ENCODE data around the gene LGSN. TPM values are rescaled to one million over a fixed set of nuclear protein-coding genes. Genes with fewer than 3 reads are reported as not detected.
"Not testable (repeated sequence)": the region's sequence is repeated elsewhere in the genome, so short reads cannot be mapped to it uniquely, and the experiment has no call there.

Gene LGSN
- total RNA-seq, 1 donor from 2014 or later, result not detected

- Histone ChIP-seq H3K36me3 (no peaks in the 10 kb centered on the region), H3K4me3 (no peak overlapping the region), H3K27me3 (no peaks in the 10 kb centered on the region), H3K4me1 (no peaks in the 10 kb centered on the region), H3K27ac (no peak overlapping the region), H3K9me3 (no peaks in the 10 kb centered on the region)
- intact Hi-C loops (cut with DNase I), result no loop called here
- no peak for DNase-seq (ENCODE audit: extremely low spot score in 2 of 2)
- TF ChIP-seq CTCF (IDR thresholded peaks at IDR 0.05) (no peak), POLR2A (IDR thresholded peaks at IDR 0.05) (no peak), POLR2AphosphoS5 (IDR thresholded peaks at IDR 0.05; ENCODE audit: insufficient read depth in 1 of 2, low read depth in 1 of 2) (no peak)
Observed at GRCh38 chr6:63290492-63291058, 29.2 kb downstream of the LGSN start.

- no peak for DNase-seq (ENCODE audit: extremely low spot score in 2 of 2)
- no peak overlapping the region for H3K4me3 ChIP-seq
- H3K4me1 ChIP-seq, result no peaks in the 10 kb centered on the region
- TF ChIP-seq POLR2A (IDR thresholded peaks at IDR 0.05) (no peak), CTCF (IDR thresholded peaks at IDR 0.05) (no peak), POLR2AphosphoS5 (IDR thresholded peaks at IDR 0.05; ENCODE audit: insufficient read depth in 1 of 2, low read depth in 1 of 2) (no peak)
- no peaks in the 10 kb centered on the region for H3K36me3 ChIP-seq
- intact Hi-C loops (cut with DNase I), result no loop called here
- H3K27ac ChIP-seq, result no peak overlapping the region
- H3K9me3 ChIP-seq, result no peaks in the 10 kb centered on the region
- H3K27me3 ChIP-seq, result no peaks in the 10 kb centered on the region
Observed at GRCh38 chr6:63289269-63289872, 30.4 kb downstream of the LGSN start.

GRCh38 chr6:63280639-63281180, 39.1 kb downstream of the LGSN start:
- H3K9me3 ChIP-seq, result no peaks in the 10 kb centered on the region
- H3K27ac ChIP-seq, result no peak overlapping the region
- no peaks in the 10 kb centered on the region for H3K36me3 ChIP-seq
- no peaks in the 10 kb centered on the region for H3K4me1 ChIP-seq
- intact Hi-C loops (cut with DNase I), result no loop called here
- H3K27me3 ChIP-seq, result no peaks in the 10 kb centered on the region
- DNase-seq (ENCODE audit: extremely low spot score in 2 of 2), result no peak
- no peak overlapping the region for H3K4me3 ChIP-seq
- TF ChIP-seq POLR2AphosphoS5 (IDR thresholded peaks at IDR 0.05; ENCODE audit: insufficient read depth in 1 of 2, low read depth in 1 of 2), result no peak
- TF ChIP-seq POLR2A (IDR thresholded peaks at IDR 0.05), result no peak
- no peak for TF ChIP-seq CTCF (IDR thresholded peaks at IDR 0.05)

- H3K4me1 ChIP-seq, result no peaks in the 10 kb centered on the region
- intact Hi-C loops (cut with DNase I), result no loop called here
- no peaks in the 10 kb centered on the region for H3K36me3 ChIP-seq
- no peak for DNase-seq (ENCODE audit: extremely low spot score in 2 of 2)
- no peaks in the 10 kb centered on the region for H3K27me3 ChIP-seq
- no peak overlapping the region for H3K4me3 ChIP-seq
- TF ChIP-seq POLR2AphosphoS5 (IDR thresholded peaks at IDR 0.05; ENCODE audit: insufficient read depth in 1 of 2, low read depth in 1 of 2), result no peak
- TF ChIP-seq CTCF (IDR thresholded peaks at IDR 0.05), result no peak
- no peak for TF ChIP-seq POLR2A (IDR thresholded peaks at IDR 0.05)
- H3K9me3 ChIP-seq, result no peaks in the 10 kb centered on the region
- H3K27ac ChIP-seq, result no peak overlapping the region
Observed at GRCh38 chr6:63278916-63279315, 40.9 kb downstream of the LGSN start.

- Histone ChIP-seq H3K4me3 (no peak overlapping the region), H3K9me3 (no peaks in the 10 kb centered on the region), H3K27ac (no peak overlapping the region), H3K36me3 (no peaks in the 10 kb centered on the region), H3K4me1 (no peaks in the 10 kb centered on the region), H3K27me3 (no peaks in the 10 kb centered on the region)
- DNase-seq (ENCODE audit: extremely low spot score in 2 of 2), result no peak
- TF ChIP-seq CTCF (IDR thresholded peaks at IDR 0.05), result no peak
- no peak for TF ChIP-seq POLR2AphosphoS5 (IDR thresholded peaks at IDR 0.05; ENCODE audit: insufficient read depth in 1 of 2, low read depth in 1 of 2)
- TF ChIP-seq POLR2A (IDR thresholded peaks at IDR 0.05), result no peak
- intact Hi-C loops (cut with DNase I), result no loop called here
Observed at GRCh38 chr6:63275953-63276352, 43.8 kb downstream of the LGSN start.

GRCh38 chr6:63274795-63275430, 44.9 kb downstream of the LGSN start:
- H3K27ac ChIP-seq; H3K27me3 ChIP-seq; H3K9me3 ChIP-seq; intact Hi-C loops (cut with DNase I); H3K4me1 ChIP-seq; DNase-seq (ENCODE audit: extremely low spot score in 2 of 2); H3K36me3 ChIP-seq; H3K4me3 ChIP-seq: not testable (repeated sequence)
